ENCODE measurements around the gene OPCML. TPM values are rescaled to one million over a fixed set of nuclear protein-coding genes. Genes with fewer than 3 reads are reported as not detected.
A peak's percentile ranks its signal among the peaks of the same experiment; 100 is the strongest.

Gene OPCML
- total and polyA plus RNA-seq, 2 donors (not counting 1 experiment from before 2014, with no cell fraction given), result 0.99 to 2.8 TPM

- Histone ChIP-seq H3K36me3 (ENCODE audit: control insufficient read depth, insufficient read depth, low read length) (no peaks in the 10 kb centered on the region), H3K79me2 (ENCODE audit: control insufficient read depth, insufficient read depth, low read length) (no peaks in the 10 kb centered on the region), H3K27me3 (ENCODE audit: control insufficient read depth, insufficient read depth, low read length) (no peaks in the 10 kb centered on the region), H3K9me3 (ENCODE audit: control insufficient read depth, insufficient read depth, low read depth, low read length) (no peaks in the 10 kb centered on the region), H4K20me1 (ENCODE audit: control insufficient read depth, extremely low read depth, insufficient read depth, low read length) (no peaks in the 10 kb centered on the region), H3K4me2 (ENCODE audit: extremely low read depth, insufficient read depth, low read length) (no peak overlapping the region), H3K4me3 (replicated peaks in 1 of 4; ENCODE audit: control extremely low read depth in 1 of 4, insufficient read depth in 1 of 4, low read depth in 3 of 4, low read length in 4 of 4) (no peak overlapping the region), H3K27ac (ENCODE audit: insufficient read depth, low read length) (no peak overlapping the region), H2AFZ (ENCODE audit: low read length) (no peak overlapping the region), H3K4me1 (ENCODE audit: control insufficient read depth, extremely low read depth, insufficient read depth, low read length) (no peaks in the 10 kb centered on the region), H3K9ac (ENCODE audit: insufficient read depth, low read length) (no peak overlapping the region)
- no peak for DNase-seq (ENCODE audit: low read depth in 2 of 2)
- TF ChIP-seq, protein P1, sequence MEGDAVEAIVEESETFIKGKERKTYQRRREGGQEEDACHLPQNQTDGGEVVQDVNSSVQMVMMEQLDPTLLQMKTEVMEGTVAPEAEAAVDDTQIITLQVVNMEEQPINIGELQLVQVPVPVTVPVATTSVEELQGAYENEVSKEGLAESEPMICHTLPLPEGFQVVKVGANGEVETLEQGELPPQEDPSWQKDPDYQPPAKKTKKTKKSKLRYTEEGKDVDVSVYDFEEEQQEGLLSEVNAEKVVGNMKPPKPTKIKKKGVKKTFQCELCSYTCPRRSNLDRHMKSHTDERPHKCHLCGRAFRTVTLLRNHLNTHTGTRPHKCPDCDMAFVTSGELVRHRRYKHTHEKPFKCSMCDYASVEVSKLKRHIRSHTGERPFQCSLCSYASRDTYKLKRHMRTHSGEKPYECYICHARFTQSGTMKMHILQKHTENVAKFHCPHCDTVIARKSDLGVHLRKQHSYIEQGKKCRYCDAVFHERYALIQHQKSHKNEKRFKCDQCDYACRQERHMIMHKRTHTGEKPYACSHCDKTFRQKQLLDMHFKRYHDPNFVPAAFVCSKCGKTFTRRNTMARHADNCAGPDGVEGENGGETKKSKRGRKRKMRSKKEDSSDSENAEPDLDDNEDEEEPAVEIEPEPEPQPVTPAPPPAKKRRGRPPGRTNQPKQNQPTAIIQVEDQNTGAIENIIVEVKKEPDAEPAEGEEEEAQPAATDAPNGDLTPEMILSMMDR (conservative IDR thresholded peaks at IDR 0.05 in 1 of 2, IDR thresholded peaks at IDR 0.05 in 1 of 2; ENCODE audit: low read depth in 1 of 2, low read length in 2 of 2), result no peak
- TF ChIP-seq EZH2 (IDR thresholded peaks at IDR 0.05; ENCODE audit: low read length, missing control alignments), result no peak
Observed at GRCh38 chr11:132486060-132486459, 1046.2 kb downstream of the OPCML start.

DNA sequence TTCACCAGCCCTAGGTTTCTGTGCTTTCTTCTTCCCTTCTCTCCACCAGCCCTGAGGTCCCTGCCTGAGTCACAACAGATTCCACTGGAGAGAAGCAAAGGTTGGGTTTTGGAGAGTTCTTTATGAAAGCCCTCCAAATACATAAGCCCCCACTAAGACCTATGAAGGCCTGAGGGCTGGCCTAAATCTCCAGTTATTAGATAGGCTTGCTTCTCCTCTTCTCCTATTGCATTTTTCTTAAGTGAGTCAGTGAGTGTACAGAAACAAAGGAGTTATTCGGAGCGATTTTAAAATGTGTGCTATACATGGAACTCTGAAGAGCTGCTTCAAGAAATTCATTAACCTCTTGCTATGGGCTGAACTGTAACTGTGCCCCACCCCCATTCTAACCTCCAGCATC is 1057.3 kb downstream of the OPCML start:
- H3K27me3 ChIP-seq (ENCODE audit: control insufficient read depth, insufficient read depth, low read length), result no peaks in the 10 kb centered on the region
- TF ChIP-seq, protein P1 (conservative IDR thresholded peaks at IDR 0.05 in 1 of 2, IDR thresholded peaks at IDR 0.05 in 1 of 2; ENCODE audit: low read depth in 1 of 2, low read length in 2 of 2), result no peak
- TF ChIP-seq EZH2 (IDR thresholded peaks at IDR 0.05; ENCODE audit: low read length, missing control alignments), result no peak
- H3K36me3 ChIP-seq (ENCODE audit: control insufficient read depth, insufficient read depth, low read length), result no peaks in the 10 kb centered on the region
- no peak overlapping the region for H3K27ac ChIP-seq (ENCODE audit: insufficient read depth, low read length)
- no peak overlapping the region for H3K4me2 ChIP-seq (ENCODE audit: extremely low read depth, insufficient read depth, low read length)
- no peaks in the 10 kb centered on the region for H3K9me3 ChIP-seq (ENCODE audit: control insufficient read depth, insufficient read depth, low read depth, low read length)
- peak in 1 of 2 donors; percentile 62 for DNase-seq (ENCODE audit: low read depth in 2 of 2)
- H3K4me3 ChIP-seq (replicated peaks in 1 of 4; ENCODE audit: control extremely low read depth in 1 of 4, insufficient read depth in 1 of 4, low read depth in 3 of 4, low read length in 4 of 4), result no peak overlapping the region
- H4K20me1 ChIP-seq (ENCODE audit: control insufficient read depth, extremely low read depth, insufficient read depth, low read length), result no peaks in the 10 kb centered on the region
- H3K4me1 ChIP-seq (ENCODE audit: control insufficient read depth, extremely low read depth, insufficient read depth, low read length), result no peaks in the 10 kb centered on the region
- H2AFZ ChIP-seq (ENCODE audit: low read length), result no peak overlapping the region
- H3K79me2 ChIP-seq (ENCODE audit: control insufficient read depth, insufficient read depth, low read length), result no peaks in the 10 kb centered on the region
- no peak overlapping the region for H3K9ac ChIP-seq (ENCODE audit: insufficient read depth, low read length)

- Histone ChIP-seq H3K9ac (ENCODE audit: insufficient read depth, low read length) (no peak overlapping the region), H3K27ac (ENCODE audit: insufficient read depth, low read length) (no peak overlapping the region)
Observed at GRCh38 chr11:132472411-132473172, 1059.7 kb downstream of the OPCML start.

More at GRCh38 chr11:132472411-132473172, 1059.7 kb downstream of the OPCML start:
- TF ChIP-seq, protein P1 (conservative IDR thresholded peaks at IDR 0.05 in 1 of 2, IDR thresholded peaks at IDR 0.05 in 1 of 2; ENCODE audit: low read depth in 1 of 2, low read length in 2 of 2), result no peak
- no peak for TF ChIP-seq EZH2 (IDR thresholded peaks at IDR 0.05; ENCODE audit: low read length, missing control alignments)
- no peaks in the 10 kb centered on the region for H3K79me2 ChIP-seq (ENCODE audit: control insufficient read depth, insufficient read depth, low read length)
- no peak overlapping the region for H3K4me2 ChIP-seq (ENCODE audit: extremely low read depth, insufficient read depth, low read length)
- DNase-seq (ENCODE audit: low read depth in 2 of 2), result peak; percentile 6 to 73
- no peak overlapping the region for H2AFZ ChIP-seq (ENCODE audit: low read length)
- no peaks in the 10 kb centered on the region for H3K27me3 ChIP-seq (ENCODE audit: control insufficient read depth, insufficient read depth, low read length)
- no peak overlapping the region for H3K4me3 ChIP-seq (replicated peaks in 1 of 4; ENCODE audit: control extremely low read depth in 1 of 4, insufficient read depth in 1 of 4, low read depth in 3 of 4, low read length in 4 of 4)
- no peaks in the 10 kb centered on the region for H4K20me1 ChIP-seq (ENCODE audit: control insufficient read depth, extremely low read depth, insufficient read depth, low read length)
- H3K36me3 ChIP-seq (ENCODE audit: control insufficient read depth, insufficient read depth, low read length), result no peaks in the 10 kb centered on the region
- H3K4me1 ChIP-seq (ENCODE audit: control insufficient read depth, extremely low read depth, insufficient read depth, low read length), result no peaks in the 10 kb centered on the region
- H3K9me3 ChIP-seq (ENCODE audit: control insufficient read depth, insufficient read depth, low read depth, low read length), result no peaks in the 10 kb centered on the region
